T-helper 9 cell (primary cell): ENCODE measurements around the gene TTR.

Experiments used
- DNase-seq: peaks from one replicate; pipeline ENCODE4 v3.0.0-alpha.2; 2020
- total RNA-seq, 2 donors: gene quantifications; one replicate each; lab custom pipeline; 2026; lab: John Stamatoyannopoulos, UW

The TTR gene
- 0 reads per million in 2 donors for total RNA-seq

DNA sequence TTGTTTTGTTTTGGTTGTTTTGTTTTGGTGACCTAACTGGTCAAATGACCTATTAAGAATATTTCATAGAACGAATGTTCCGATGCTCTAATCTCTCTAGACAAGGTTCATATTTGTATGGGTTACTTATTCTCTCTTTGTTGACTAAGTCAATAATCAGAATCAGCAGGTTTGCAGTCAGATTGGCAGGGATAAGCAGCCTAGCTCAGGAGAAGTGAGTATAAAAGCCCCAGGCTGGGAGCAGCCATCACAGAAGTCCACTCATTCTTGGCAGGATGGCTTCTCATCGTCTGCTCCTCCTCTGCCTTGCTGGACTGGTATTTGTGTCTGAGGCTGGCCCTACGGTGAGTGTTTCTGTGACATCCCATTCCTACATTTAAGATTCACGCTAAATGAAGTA is at the start of gene TTR:
Gene TTR (plus strand): TSS at position 250 of the 400 bp plus-strand sequence. CDS start 26 bp downstream, at position 276.
- no peak for DNase-seq

GRCh38 chr18:31546476-31546875 is 45.2 kb upstream of the TTR start:
- DNase-seq: no peak

DNA sequence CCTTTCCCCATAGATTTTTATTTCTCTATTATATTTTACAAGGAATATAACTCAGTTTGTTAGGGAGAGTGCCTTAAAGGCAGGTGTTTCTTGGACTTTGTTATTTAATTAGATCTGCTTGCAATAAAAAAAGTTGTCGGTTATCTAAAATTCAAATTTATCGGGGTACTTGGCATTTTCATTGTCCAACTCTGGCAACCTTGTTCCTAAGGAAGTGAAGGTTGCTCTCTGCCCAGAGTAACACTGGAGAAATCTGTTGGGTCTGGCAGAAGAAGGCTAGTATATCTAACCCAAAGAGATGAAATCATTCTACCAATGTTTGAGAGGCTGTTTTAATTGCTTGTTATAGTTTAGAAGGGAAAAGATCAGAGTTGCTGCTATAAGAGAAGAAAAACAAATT is 42.8 kb upstream of the TTR start:
- DNase-seq: no peak

DNA sequence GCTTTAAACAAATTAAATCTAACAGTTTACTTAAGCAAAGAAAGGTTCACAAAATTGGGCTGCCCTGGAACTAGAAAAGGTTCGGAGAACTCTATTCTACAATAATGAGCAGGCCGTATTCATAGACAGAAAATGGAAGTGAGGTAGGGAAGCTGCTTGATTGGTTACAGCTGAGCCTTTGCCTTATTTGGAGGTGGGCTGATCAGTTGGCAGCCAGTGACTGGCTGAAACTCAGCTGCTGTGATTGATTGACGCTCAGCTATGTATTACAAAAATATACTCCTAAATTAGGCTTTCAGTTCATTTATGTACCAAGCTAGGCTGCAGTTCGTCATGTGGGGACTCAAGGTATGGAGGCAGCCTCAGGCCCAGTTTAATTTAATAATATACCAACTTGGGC is 42.3 kb upstream of the TTR start:
- DNase-seq: no peak

DNA sequence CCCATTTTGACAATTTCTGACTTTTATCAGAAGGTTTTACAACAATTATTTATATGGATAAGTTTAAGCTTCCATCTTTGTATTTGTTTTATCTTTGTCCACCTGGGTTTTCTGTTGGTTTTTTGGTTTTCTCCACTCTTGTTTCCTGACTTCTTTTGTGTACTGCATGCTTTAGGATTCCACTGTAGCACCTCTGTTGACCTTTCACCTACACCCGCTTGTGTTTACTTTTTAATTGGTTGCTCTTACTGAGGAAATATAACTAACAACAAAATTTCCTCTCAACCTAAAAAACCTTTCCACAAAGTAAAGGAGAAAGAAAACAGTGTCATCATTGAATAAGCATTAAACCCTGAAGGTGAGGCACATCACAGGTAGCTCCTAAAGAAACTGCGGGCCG is 39.8 kb upstream of the TTR start:
- DNase-seq: no peak

DNA sequence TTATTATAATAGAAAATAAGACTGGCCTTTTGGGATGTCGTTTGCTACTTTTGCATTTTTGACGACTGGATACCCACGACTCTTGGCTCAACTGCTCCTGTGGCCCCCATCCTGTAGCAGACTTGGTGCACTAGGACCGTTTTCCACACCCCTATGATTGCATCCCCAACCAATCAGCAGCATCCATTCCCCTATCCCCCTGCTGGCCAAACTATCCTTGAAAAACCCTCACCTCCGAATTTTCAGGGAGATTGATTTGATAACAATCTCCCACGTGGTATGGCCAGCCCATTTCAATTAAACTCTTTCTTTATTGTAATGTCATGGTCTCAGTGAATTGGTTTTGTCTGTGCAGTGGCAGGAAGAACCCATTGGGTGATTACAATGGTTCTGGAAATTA is 37.9 kb upstream of the TTR start:
- DNase-seq: no peak

GRCh38 chr18:31554776-31555175 is 36.9 kb upstream of the TTR start:
- no peak for DNase-seq

- peak; percentile 1 for DNase-seq
These were observed 35.5 kb upstream of the TTR start for GRCh38 chr18:31555971-31556747.

DNA sequence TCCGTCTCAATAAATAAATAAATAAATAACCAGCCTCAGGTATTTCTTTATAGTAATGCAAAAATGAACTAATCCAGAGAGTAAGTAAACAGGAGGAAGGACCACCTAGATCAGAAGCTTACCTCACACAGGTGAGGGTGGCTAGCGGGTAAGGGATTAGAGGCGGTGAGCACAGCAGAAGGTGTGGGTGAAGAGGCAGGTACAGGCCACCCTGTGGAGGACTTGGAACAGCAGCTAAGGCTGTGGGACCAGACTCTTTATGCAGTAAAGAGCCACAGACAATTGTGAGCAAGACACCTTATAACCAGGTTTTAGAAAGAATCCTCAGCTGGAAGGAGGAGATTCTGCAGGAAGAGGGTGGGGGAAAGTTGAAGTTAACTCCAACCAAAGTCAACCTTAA is 34.2 kb upstream of the TTR start:
- DNase-seq: no peak

DNA sequence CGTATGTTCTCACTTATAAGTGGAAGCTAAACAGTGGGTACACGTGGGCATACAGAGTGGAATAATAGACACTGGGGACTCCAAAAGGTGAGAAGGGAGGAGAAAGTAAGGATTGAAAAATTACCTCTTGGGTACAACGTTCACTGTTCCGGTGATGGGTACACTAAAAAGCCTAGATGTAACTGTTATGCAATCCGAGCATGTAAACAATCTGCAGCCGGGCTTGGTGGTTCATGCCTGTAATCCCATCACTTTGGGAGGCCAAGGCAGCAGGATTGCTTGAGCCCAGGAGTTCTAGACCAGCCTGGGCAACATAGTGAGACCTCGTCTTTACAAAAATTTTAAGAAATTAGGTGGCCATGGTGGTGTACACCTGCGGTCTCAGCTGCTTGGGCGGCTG is 33.1 kb upstream of the TTR start:
- no peak for DNase-seq

- no peak for DNase-seq
These were observed 29.0 kb upstream of the TTR start for GRCh38 chr18:31562726-31563125.

DNA sequence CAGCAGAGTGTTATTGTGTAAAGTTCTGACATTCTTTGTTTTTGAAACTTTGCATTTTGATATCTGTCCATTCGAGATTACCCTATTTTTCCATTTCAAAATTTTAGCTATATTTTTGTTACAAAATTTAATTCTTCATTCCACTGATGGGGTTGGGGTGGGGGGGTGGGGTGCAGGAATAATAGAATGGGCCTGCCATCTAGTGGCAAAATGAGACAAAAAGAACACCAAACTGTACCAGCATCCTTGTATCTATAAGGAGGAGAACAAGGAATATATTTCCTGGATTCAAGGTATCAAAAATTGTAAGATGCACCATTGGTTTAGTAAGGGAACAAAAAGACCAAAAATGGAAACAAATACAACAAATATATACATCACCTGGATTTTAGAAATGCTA is 27.9 kb upstream of the TTR start:
- no peak for DNase-seq

- DNase-seq: no peak
These were observed 26.3 kb upstream of the TTR start for GRCh38 chr18:31565345-31565744.

DNA sequence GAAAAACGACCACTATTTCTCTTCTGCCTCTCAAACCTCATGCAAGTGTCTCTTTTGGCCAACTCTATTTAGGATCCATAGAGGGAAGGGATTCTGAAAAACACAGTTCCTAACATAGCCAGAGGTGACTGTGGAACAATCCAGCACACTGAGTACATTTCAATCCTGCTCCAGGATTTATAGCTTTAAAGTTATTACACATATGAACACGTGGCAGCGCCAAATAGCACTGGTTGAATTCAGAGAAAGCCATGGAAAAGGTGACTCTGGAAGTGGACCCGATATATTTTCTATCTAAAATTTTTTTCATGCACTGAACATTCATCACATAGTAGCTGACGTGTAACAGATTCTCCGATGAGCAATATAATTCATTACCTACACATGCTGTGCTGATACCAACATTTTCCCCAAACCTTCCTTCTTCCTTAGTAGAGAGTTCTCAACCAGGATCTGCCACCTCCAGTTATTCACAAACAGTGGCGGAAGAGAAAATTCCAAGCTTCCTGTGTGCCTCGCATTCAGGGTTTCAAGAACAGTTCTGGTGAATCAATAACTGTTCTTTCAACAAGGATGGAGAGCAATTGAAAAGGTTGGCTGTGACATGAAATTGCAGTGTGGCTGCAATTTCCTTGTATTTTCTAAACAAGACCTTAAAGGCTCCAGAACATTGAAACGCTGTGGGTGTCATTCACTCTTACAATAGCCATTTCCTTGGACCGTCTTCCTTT is 25.7 kb upstream of the TTR start:
- DNase-seq: no peak

GRCh38 chr18:31566576-31567306 is 24.9 kb upstream of the TTR start:
- no peak for DNase-seq

- DNase-seq: no peak
These were observed 19.3 kb upstream of the TTR start for GRCh38 chr18:31572368-31572767.

- no peak for DNase-seq
These were observed 18.6 kb upstream of the TTR start for GRCh38 chr18:31573051-31573450.

DNA sequence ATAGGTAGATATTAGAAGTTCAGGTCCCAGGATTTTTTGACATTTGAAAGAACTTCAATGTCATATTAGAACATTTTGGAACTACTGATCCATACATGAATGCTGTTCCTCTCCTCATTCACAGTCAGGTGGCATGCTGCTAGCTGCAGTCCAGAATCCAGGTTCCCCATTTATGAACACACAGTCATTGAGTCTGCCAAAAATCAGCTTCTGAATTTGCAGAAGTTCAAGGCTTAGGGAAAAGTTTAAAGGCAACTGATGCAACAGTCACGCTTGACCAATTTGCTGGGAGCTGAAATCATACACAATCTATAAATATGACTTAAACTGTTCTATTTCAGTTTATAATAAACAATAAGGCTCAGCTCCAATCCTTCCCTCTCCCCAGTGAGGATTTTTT is 17.3 kb upstream of the TTR start:
- no peak for DNase-seq

DNA sequence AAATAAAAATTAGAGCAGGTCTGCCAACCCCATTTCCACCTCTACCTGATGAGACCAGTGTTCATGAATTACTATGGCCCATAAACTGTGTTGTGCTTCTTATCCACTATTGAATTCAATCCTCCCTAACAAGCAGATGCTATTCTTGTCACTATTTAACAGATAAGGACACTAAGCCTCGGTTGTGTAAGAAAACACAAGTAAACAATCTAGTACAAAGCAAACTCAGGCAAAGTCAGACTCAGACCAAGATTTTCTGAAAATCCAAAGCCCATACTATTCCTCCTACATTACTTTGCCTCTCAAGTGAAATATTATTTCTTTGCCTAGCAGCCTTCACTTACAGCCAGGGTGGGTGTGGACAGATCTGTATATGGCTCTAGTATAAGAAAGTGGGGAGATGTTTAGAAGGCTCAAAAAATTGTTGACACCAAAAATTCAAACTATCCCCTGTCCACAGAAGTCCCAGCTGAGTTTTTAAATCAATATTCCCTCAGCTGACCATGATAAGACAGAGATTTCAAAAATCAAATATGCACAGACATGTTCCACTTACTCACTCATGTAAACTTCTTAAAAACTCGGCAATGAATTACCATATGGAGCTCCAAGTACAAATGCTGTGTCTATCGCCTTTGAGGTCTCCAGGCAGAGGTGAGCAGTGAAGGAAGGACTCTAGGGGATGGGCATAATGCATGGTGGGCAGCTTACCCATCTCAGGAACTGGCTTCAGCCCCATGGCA is 16.0 kb upstream of the TTR start:
- no peak for DNase-seq

DNA sequence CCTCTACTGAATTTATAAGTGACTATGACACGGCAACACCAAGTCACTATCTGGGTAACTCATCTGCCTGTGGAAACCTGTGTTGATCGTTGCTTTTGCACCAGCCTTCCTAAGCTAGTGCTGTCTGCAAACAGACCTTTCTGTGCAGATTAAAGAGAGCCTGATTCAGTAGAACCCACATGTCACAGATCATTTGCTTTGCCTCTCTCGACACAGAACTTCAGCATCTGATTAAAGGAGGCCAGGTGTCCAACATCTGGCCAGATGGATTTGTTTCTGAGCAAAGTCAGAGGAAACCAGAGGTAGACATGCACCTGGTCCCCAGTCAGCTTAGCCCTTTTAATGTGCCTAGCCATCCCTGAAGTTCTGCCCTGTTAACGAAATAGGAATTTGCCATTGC is 15.0 kb upstream of the TTR start:
- no peak for DNase-seq

- no peak for DNase-seq
These were observed 14.5 kb upstream of the TTR start for GRCh38 chr18:31577195-31577594.

GRCh38 chr18:31578126-31578525 is 13.6 kb upstream of the TTR start:
- no peak for DNase-seq

GRCh38 chr18:31579375-31579774 is 12.3 kb upstream of the TTR start:
- DNase-seq: no peak
